ENCODE data around the gene ECHS1.
A peak's percentile ranks its signal among the peaks of the same experiment; 100 is the strongest.

- TF ChIP-seq CTCF (IDR thresholded peaks at IDR 0.05) (peak; percentile 10; the same call in 1 of the 2 replicates), ZFX (IDR thresholded peaks at IDR 0.05; ENCODE audit: borderline replicate concordance) (no peak)
Measured at GRCh38 chr10:133351408-133352318, 21.5 kb downstream of the ECHS1 start.

Measured in 22Rv1 (cell line).